HepG2 (cell line): ENCODE results near the gene TPCN2. TPM values are rescaled to one million over a fixed set of nuclear protein-coding genes. Genes with fewer than 3 reads are reported as not detected.

Source experiments
- ATAC-seq: fragments of 200-7000 bp; cut with Tn5 transposase; 3 replicates; pipeline ENCODE4 v1.9.1; 2020; ENCODE audit warnings: mild to moderate bottlenecking, moderate library complexity
- BruUV-seq: library from RNA; stranded (reverse); fragments of 400-500 nt; replicated peaks from 2 replicates; lab custom pipeline; 2021; lab: Mats Ljungman, UMichigan
- CTCF ChIA-PET: fragments of 300-600 bp; formaldehyde crosslinking; extraction: SDS; loops from one replicate; lab custom pipeline; 2021; ENCODE audit warnings: low total read pairs, inconsistent platforms, low intra/inter-chr PET ratio; lab: Yijun Ruan, JAX
- POLR2A ChIA-PET: fragments of 350-600 bp; sonication (Branson Sonifier 250); formaldehyde crosslinking; loops from one replicate; lab custom pipeline; 2020; ENCODE audit warnings: antibody characterized with exemption, inconsistent platforms; lab: Yijun Ruan, JAX
- DNase-seq: peaks from one replicate; pipeline ENCODE4 v3.0.0-alpha.2; 2015; ENCODE audit warnings: low spot score
- FAIRE-seq: peaks from 3 replicates; lab custom pipeline; 2011; peaks lifted over from hg19 to GRCh38; lab: Jason Lieb, UNC
- H2AFZ ChIP-seq: one replicate; pipeline ENCODE4 v1.6.1; 2011; ENCODE audit warnings: low read length, inconsistent platforms
- H3K27ac ChIP-seq: fragments of 300-600 bp; 3 replicates; pipeline ENCODE4 v1.8.0; 2011; ENCODE audit warnings: mixed run types, mild to moderate bottlenecking, mixed read lengths, low read length, inconsistent platforms; ENCODE audit not compliant: insufficient read depth; ENCODE audit errors: extremely low read length
- H3K27me3 ChIP-seq, 2 experiments: fragments of 200-600 bp in 1 of 2; 2 replicates in 1 of 2; 3 replicates in 1 of 2; pipeline versions ENCODE4 v1.6.0 to v1.8.0; 2011; ENCODE audit warnings: low read length in 2 of 2, mild to moderate bottlenecking in 2 of 2, moderate library complexity in 2 of 2, inconsistent platforms in 1 of 2; ENCODE audit not compliant: insufficient read depth in 2 of 2, control insufficient read depth in 1 of 2
- H3K36me3 ChIP-seq, 2 experiments: fragments of 200-600 bp in 1 of 2; replicated peaks in 1 of 2; 2 replicates in 1 of 2; 3 replicates in 1 of 2; pipeline versions ENCODE4 v1.5.1 to v1.8.0; 2011; ENCODE audit warnings: low read length in 2 of 2, inconsistent platforms in 1 of 2; ENCODE audit not compliant: insufficient read depth in 2 of 2, control insufficient read depth in 1 of 2
- H3K4me1 ChIP-seq: 2 replicates; pipeline ENCODE4 v1.5.1; 2012; ENCODE audit warnings: low read length, inconsistent platforms; ENCODE audit not compliant: insufficient read depth
- H3K4me2 ChIP-seq: 2 replicates; pipeline ENCODE4 v1.6.0; 2011; ENCODE audit warnings: low read depth, low read length, inconsistent platforms
- H3K4me3 ChIP-seq, 3 experiments: fragments of 200-600 bp in 1 of 3; sonication (generic), shearing (Covaris generic) in 1 of 3; replicated peaks in 1 of 3; 2 replicates each; pipeline ENCODE4 v1.5.1; 2011 to 2016; ENCODE audit warnings: low read length in 3 of 3, inconsistent platforms in 2 of 3, low read depth in 2 of 3, mild to moderate bottlenecking in 2 of 3, control low read depth in 1 of 3, mixed read lengths in 1 of 3; ENCODE audit not compliant: insufficient read depth in 1 of 3
- H3K79me2 ChIP-seq: one replicate; pipeline ENCODE4 v1.6.1; 2011; ENCODE audit warnings: low read length, inconsistent platforms; ENCODE audit not compliant: insufficient read depth
- H3K9ac ChIP-seq: 2 replicates; pipeline ENCODE4 v1.6.0; 2011; ENCODE audit warnings: mild to moderate bottlenecking, low read depth, low read length, inconsistent platforms; ENCODE audit not compliant: insufficient read depth
- H3K9me3 ChIP-seq: 2 replicates; pipeline ENCODE4 v1.5.1; 2012; ENCODE audit warnings: mild to moderate bottlenecking, low read length
- H4K20me1 ChIP-seq: 2 replicates; pipeline ENCODE4 v1.6.0; 2011; ENCODE audit warnings: inconsistent platforms, mild to moderate bottlenecking, low read length, moderate library complexity; ENCODE audit not compliant: insufficient read depth
- CHD4 ChIP-seq: fragments of 200-600 bp; sonication (generic); IDR thresholded peaks from 2 replicates; pipeline ENCODE4 v1.7.0; 2017; ENCODE audit warnings: mild to moderate bottlenecking, low read length, borderline replicate concordance
- CREM ChIP-seq, 2 experiments: sonication (generic) in 1 of 2; formaldehyde crosslinking in 1 of 2; IDR thresholded peaks; 2 replicates each; pipeline versions ENCODE4 v1.4.0 to v1.6.1; 2016 to 2020; ENCODE audit warnings: antibody characterized with exemption in 1 of 2, mild to moderate bottlenecking in 1 of 2, missing genetic modification reagents in 1 of 2
- DNMT1 ChIP-seq: sonication (generic); formaldehyde crosslinking; IDR thresholded peaks from 2 replicates; pipeline ENCODE4 v1.5.1; 2020; ENCODE audit warnings: mild to moderate bottlenecking, missing genetic modification reagents
- FOXP1 ChIP-seq, 2 experiments: fragments of 450-650 bp in 1 of 2; IDR thresholded peaks; 2 replicates each; pipeline ENCODE4 v1.6.1; 2017 to 2018; ENCODE audit warnings: antibody characterized with exemption in 1 of 2
- MYNN ChIP-seq: sonication (generic); formaldehyde crosslinking; IDR thresholded peaks from 2 replicates; pipeline ENCODE4 v1.4.0; 2020; ENCODE audit warnings: mild to moderate bottlenecking, low read depth, missing genetic modification reagents
- NRL ChIP-seq: sonication (generic); formaldehyde crosslinking; IDR thresholded peaks from 2 replicates; pipeline ENCODE4 v1.5.0; 2020; ENCODE audit warnings: missing genetic modification reagents, mild to moderate bottlenecking, moderate library complexity, borderline replicate concordance
- ONECUT2 ChIP-seq: sonication (generic); formaldehyde crosslinking; IDR thresholded peaks from 2 replicates; pipeline ENCODE4 v1.4.0; 2020; ENCODE audit warnings: missing genetic modification reagents
- SPEN ChIP-seq: sonication (generic); formaldehyde crosslinking; IDR thresholded peaks from 2 replicates; pipeline ENCODE4 v1.5.1; 2020; ENCODE audit warnings: low read depth, mild to moderate bottlenecking, missing genetic modification reagents
- SRF ChIP-seq: IDR thresholded peaks from 2 replicates; pipeline ENCODE4 v1.6.1; 2011; ENCODE audit warnings: mild to moderate bottlenecking, low read depth, low read length, moderate library complexity
- TEF ChIP-seq: sonication (generic); formaldehyde crosslinking; IDR thresholded peaks from 2 replicates; pipeline ENCODE4 v1.5.0; 2020; ENCODE audit warnings: missing genetic modification reagents
- U2AF1 ChIP-seq: fragments of 200-400 bp; formaldehyde crosslinking; optimal IDR thresholded peaks from 2 replicates; pipeline ENCODE3; 2017; ENCODE audit warnings: mild to moderate bottlenecking, low read depth, low read length
- ZBTB38 ChIP-seq: sonication (generic); formaldehyde crosslinking; IDR thresholded peaks from 2 replicates; pipeline ENCODE4 v1.5.1; 2020; ENCODE audit warnings: mild to moderate bottlenecking, missing genetic modification reagents
- ZEB1 ChIP-seq: IDR thresholded peaks from 2 replicates; pipeline ENCODE4 v1.6.1; 2012; ENCODE audit warnings: mild to moderate bottlenecking, low read depth, inconsistent platforms; ENCODE audit not compliant: insufficient replicate concordance
- ZFP82 ChIP-seq: sonication (generic); formaldehyde crosslinking; IDR thresholded peaks from 2 replicates; pipeline ENCODE4 v1.5.1; 2020; ENCODE audit warnings: mild to moderate bottlenecking, missing genetic modification reagents, borderline replicate concordance
- ZNF136 ChIP-seq: sonication (generic); formaldehyde crosslinking; IDR thresholded peaks from 2 replicates; pipeline ENCODE4 v1.8.1; 2022; ENCODE audit warnings: low read depth, mild to moderate bottlenecking, moderate library complexity, missing genetic modification reagents
- ZNF549 ChIP-seq: sonication (generic); formaldehyde crosslinking; IDR thresholded peaks from 2 replicates; pipeline ENCODE4 v1.5.0; 2020; ENCODE audit warnings: missing genetic modification reagents
- ZNF615 ChIP-seq: sonication (generic); formaldehyde crosslinking; IDR thresholded peaks from 2 replicates; pipeline ENCODE4 v1.5.0; 2020; ENCODE audit warnings: mild to moderate bottlenecking, missing genetic modification reagents, borderline replicate concordance
- ZSCAN22 ChIP-seq: sonication (generic); formaldehyde crosslinking; IDR thresholded peaks from 2 replicates; pipeline ENCODE4 v1.4.0; 2020; ENCODE audit warnings: mild to moderate bottlenecking, missing genetic modification reagents
- WGBS: methylation state at CpG from one replicate; pipeline ENCODE4 v1.1.6; 2017; ENCODE audit warnings: low lambda C conversion rate; 5-methylcytosine and 5-hydroxymethylcytosine counted together
- in situ Hi-C: cut with HindIII; loops from 2 replicates; pipeline ENCODE4 v1.10.0; 2017; ENCODE audit warnings: low pct_unique_long_range_greater_than_20kb; ENCODE audit not compliant: extremely low pct_ligation_motif_present
- intact Hi-C: fragments of 100-400 bp; cut with micrococcal nuclease; formaldehyde crosslinking; loops from one replicate; pipeline ENCODE4 v1.10.0; 2022; ENCODE audit not compliant: unreplicated experiment
- polyA plus RNA-seq, 8 experiments: library from polyadenylated mRNA; depleted of rRNA in 3 of 8; stranded (reverse) in 7 of 8; unstranded in 1 of 8; fragments of >200 nt; fragmentation: Illumina TruSeq in 4 of 8; extraction: Trizol in 4 of 8; gene quantifications; 2 replicates each; pipeline versions ENCODE4 v1.2.1 to v1.2.3, GENCODE V29; 2011 to 2016; ENCODE audit warnings: low read depth in 4 of 8, missing spikeins in 1 of 8, mixed read lengths in 1 of 8; ENCODE audit not compliant: insufficient read depth in 1 of 8
- total RNA-seq, 5 experiments: library from RNA; depleted of rRNA; stranded (reverse); fragments of >200 nt; fragmentation: Illumina TruSeq; extraction: Trizol; gene quantifications; 2 replicates each; pipeline ENCODE4 v1.2.3, GENCODE V29; 2016; ENCODE audit warnings: low read depth in 1 of 5
- TF ChIP-seq, protein P1 (sequence below): sonication (generic); formaldehyde crosslinking; IDR thresholded peaks from 2 replicates; pipeline ENCODE4 v1.8.0; 2022; ENCODE audit warnings: mild to moderate bottlenecking, missing genetic modification reagents, moderate library complexity
- TF ChIP-seq, protein P2 (sequence below): sonication (generic); formaldehyde crosslinking; conservative IDR thresholded peaks from 2 replicates; pipeline ENCODE4 v1.4.0; 2020; ENCODE audit warnings: missing genetic modification reagents

The TPCN2 gene
- total and polyA plus RNA-seq, 2 of the 13 experiments (the other 11 are each of a cell fraction or from before 2014, with no cell fraction given): 5.6 to 5.9 TPM

GRCh38 chr11:69002570-69003231 lies 46.0 kb upstream of the TPCN2 start:
- DNase-seq (no peak), ATAC-seq (no peak), FAIRE-seq (no peak)
- H3K9me3 ChIP-seq: no peaks in the 10 kb centered on the region
- in situ Hi-C loops: no loop called here
- peaks cover 4 to 59% of the 10 kb centered on the region in 2 experiments; a peak in 4 of 5 replicates for H3K27me3 ChIP-seq
- H3K27ac ChIP-seq: no peak overlapping the region
- ChIA-PET POLR2A (no interaction called here), CTCF (no interaction called here)
- H3K4me2 ChIP-seq: no peak overlapping the region
- H2AFZ ChIP-seq: no peak overlapping the region
- H3K79me2 ChIP-seq: no peaks in the 10 kb centered on the region
- H3K4me3 ChIP-seq: no peak overlapping the region
- no peak overlapping the region for H3K9ac ChIP-seq
- H3K4me1 ChIP-seq: peaks cover 19% of the 10 kb centered on the region
- intact Hi-C loops: no loop called here
- TF ChIP-seq ZNF549: no peak
- no peak for TF ChIP-seq ZNF136 (CRISPR knock-in tag)
- no peak for TF ChIP-seq ZEB1
- TF ChIP-seq ZBTB38 (CRISPR knock-in tag): no peak
- TF ChIP-seq TEF (CRISPR knock-in tag): no peak
- TF ChIP-seq, protein P1, sequence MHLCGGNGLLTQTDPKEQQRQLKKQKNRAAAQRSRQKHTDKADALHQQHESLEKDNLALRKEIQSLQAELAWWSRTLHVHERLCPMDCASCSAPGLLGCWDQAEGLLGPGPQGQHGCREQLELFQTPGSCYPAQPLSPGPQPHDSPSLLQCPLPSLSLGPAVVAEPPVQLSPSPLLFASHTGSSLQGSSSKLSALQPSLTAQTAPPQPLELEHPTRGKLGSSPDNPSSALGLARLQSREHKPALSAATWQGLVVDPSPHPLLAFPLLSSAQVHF: no peak
- no peak for TF ChIP-seq CREM (IDR thresholded peaks at IDR 0.05)
- no peak for TF ChIP-seq CREM (CRISPR knock-in tag; IDR thresholded peaks at IDR 0.05)
- no peak for TF ChIP-seq NRL (CRISPR knock-in tag)
- TF ChIP-seq SPEN (CRISPR knock-in tag): no peak
- no peak for TF ChIP-seq ZNF615 (CRISPR knock-in tag)
- TF ChIP-seq DNMT1 (CRISPR knock-in tag): no peak
- no peak for TF ChIP-seq FOXP1 (IDR thresholded peaks at IDR 0.05)
- no peak for TF ChIP-seq FOXP1 (CRISPR knock-in tag; IDR thresholded peaks at IDR 0.05)
- TF ChIP-seq ZFP82: no peak
- no peak for TF ChIP-seq ZSCAN22 (CRISPR knock-in tag)
- TF ChIP-seq CHD4: no peak
- no peak for TF ChIP-seq MYNN (CRISPR knock-in tag)
- no peak for TF ChIP-seq U2AF1
- TF ChIP-seq, protein P2, sequence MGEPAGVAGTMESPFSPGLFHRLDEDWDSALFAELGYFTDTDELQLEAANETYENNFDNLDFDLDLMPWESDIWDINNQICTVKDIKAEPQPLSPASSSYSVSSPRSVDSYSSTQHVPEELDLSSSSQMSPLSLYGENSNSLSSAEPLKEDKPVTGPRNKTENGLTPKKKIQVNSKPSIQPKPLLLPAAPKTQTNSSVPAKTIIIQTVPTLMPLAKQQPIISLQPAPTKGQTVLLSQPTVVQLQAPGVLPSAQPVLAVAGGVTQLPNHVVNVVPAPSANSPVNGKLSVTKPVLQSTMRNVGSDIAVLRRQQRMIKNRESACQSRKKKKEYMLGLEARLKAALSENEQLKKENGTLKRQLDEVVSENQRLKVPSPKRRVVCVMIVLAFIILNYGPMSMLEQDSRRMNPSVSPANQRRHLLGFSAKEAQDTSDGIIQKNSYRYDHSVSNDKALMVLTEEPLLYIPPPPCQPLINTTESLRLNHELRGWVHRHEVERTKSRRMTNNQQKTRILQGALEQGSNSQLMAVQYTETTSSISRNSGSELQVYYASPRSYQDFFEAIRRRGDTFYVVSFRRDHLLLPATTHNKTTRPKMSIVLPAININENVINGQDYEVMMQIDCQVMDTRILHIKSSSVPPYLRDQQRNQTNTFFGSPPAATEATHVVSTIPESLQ: no peak
- TF ChIP-seq SRF: no peak
- TF ChIP-seq ONECUT2 (CRISPR knock-in tag): no peak
- H3K36me3 ChIP-seq: no peaks in the 10 kb centered on the region
- no TSS peak for BruUV-seq
- H4K20me1 ChIP-seq: no peaks in the 10 kb centered on the region
- WGBS: 65% methylated on average over 4 of the region's 13 CpGs
